CD8-positive, alpha-beta memory T cell (primary cell): Measurements from ENCODE around the gene C1QB. TPM values are rescaled to one million over a fixed set of nuclear protein-coding genes. Genes with fewer than 3 reads are reported as not detected.
A peak's percentile ranks its signal among the peaks of the same experiment; 100 is the strongest.

Experiments
- CTCF ChIA-PET: fragments of 350-600 bp; sonication (Branson Sonifier 250); formaldehyde crosslinking; loops from one replicate; lab custom pipeline; 2021; ENCODE audit warnings: antibody characterized with exemption; lab: Charles Lee
- POLR2A ChIA-PET: fragments of 350-600 bp; sonication (Branson Sonifier 250); formaldehyde crosslinking; loops from one replicate; lab custom pipeline; 2021; ENCODE audit warnings: antibody characterized with exemption; lab: Charles Lee
- DNase-seq, 5 donors: peaks; one replicate each; pipeline versions ENCODE4 v3.0.0 to v3.0.0-alpha.2; 2020 to 2022; ENCODE audit warnings: mixed read lengths in 1 of 5
- H3K27ac ChIP-seq: one replicate; pipeline ENCODE4 v1.7.0; 2013; ENCODE audit warnings: low read depth, mild to moderate bottlenecking, low read length, moderate library complexity
- H3K27me3 ChIP-seq: 2 replicates; pipeline ENCODE4 v1.7.0; 2013; ENCODE audit warnings: low read length, mild to moderate bottlenecking; ENCODE audit not compliant: insufficient read depth, poor library complexity, severe bottlenecking
- H3K36me3 ChIP-seq: 2 replicates; pipeline ENCODE4 v1.7.0; 2013; ENCODE audit warnings: mild to moderate bottlenecking, low read length, moderate library complexity; ENCODE audit not compliant: insufficient read depth
- H3K4me1 ChIP-seq: 2 replicates; pipeline ENCODE4 v1.7.0; 2013; ENCODE audit warnings: mild to moderate bottlenecking, low read length, moderate library complexity; ENCODE audit not compliant: insufficient read depth
- H3K4me3 ChIP-seq: 2 replicates; pipeline ENCODE4 v1.7.0; 2013; ENCODE audit warnings: mild to moderate bottlenecking, low read length
- H3K9me3 ChIP-seq: 2 replicates; pipeline ENCODE4 v1.7.0; 2013; ENCODE audit warnings: mild to moderate bottlenecking, low read length
- H3K27ac Mint-ChIP-seq, 8 donors: one replicate each; pipeline ENCODE4 v1.8.0; 2020 to 2021; ENCODE audit warnings: mixed read lengths in 8 of 8, mild to moderate bottlenecking in 6 of 8, inconsistent platforms in 3 of 8, moderate library complexity in 3 of 8
- H3K27me3 Mint-ChIP-seq, 2 donors: one replicate each; pipeline ENCODE4 v1.8.0; 2020 to 2021; ENCODE audit warnings: mixed read lengths in 2 of 2, mild to moderate bottlenecking in 1 of 2, moderate library complexity in 1 of 2
- H3K36me3 Mint-ChIP-seq, 3 donors: one replicate each; pipeline ENCODE4 v1.8.0; 2020 to 2021; ENCODE audit warnings: mixed read lengths in 3 of 3, inconsistent platforms in 1 of 3, mild to moderate bottlenecking in 1 of 3
- H3K4me1 Mint-ChIP-seq, 3 donors: one replicate each; pipeline ENCODE4 v1.8.0; 2020 to 2021; ENCODE audit warnings: mixed read lengths in 3 of 3, inconsistent platforms in 1 of 3, mild to moderate bottlenecking in 1 of 3
- H3K4me3 Mint-ChIP-seq, 7 donors: one replicate each; pipeline ENCODE4 v1.8.0; 2020 to 2021; ENCODE audit warnings: mixed read lengths in 7 of 7, mild to moderate bottlenecking in 6 of 7, moderate library complexity in 4 of 7, inconsistent platforms in 2 of 7
- H3K9me3 Mint-ChIP-seq, 5 donors: one replicate each; pipeline ENCODE4 v1.8.0; 2020 to 2022; ENCODE audit warnings: mixed read lengths in 5 of 5, mild to moderate bottlenecking in 3 of 5, moderate library complexity in 2 of 5, inconsistent platforms in 1 of 5
- polyA plus RNA-seq: library from polyadenylated mRNA; unstranded; fragments of 300-500 nt; fragmentation: Illumina TruSeq; gene quantifications from one replicate; pipeline ENCODE4 v1.2.3, GENCODE V29; 2021
- total RNA-seq, 2 experiments: library from RNA; stranded (reverse); gene quantifications; one replicate each; pipeline ENCODE4 v1.2.3, GENCODE V29; 2021

Gene C1QB
- total and polyA plus RNA-seq, 3 experiments from 2014 or later = 0.20 to 0.53 TPM; not detected in 1

- H3K4me3 Mint-ChIP-seq = no peak overlapping the region
Observed at GRCh38 chr1:22636927-22637326, 16.1 kb upstream of the C1QB start.

GRCh38 chr1:22637907-22638445 is 15.1 kb upstream of the C1QB start:
- H3K9me3 Mint-ChIP-seq = no peaks in the 10 kb centered on the region
- H3K27ac Mint-ChIP-seq = no peak overlapping the region
- ChIA-PET POLR2A (no interaction called here), CTCF (no interaction called here)
- Histone ChIP-seq H3K27ac (no peak overlapping the region), H3K4me1 (no peaks in the 10 kb centered on the region), H3K9me3 (no peaks in the 10 kb centered on the region), H3K27me3 (peaks cover 9% of the 10 kb centered on the region), H3K36me3 (no peaks in the 10 kb centered on the region), H3K4me3 (no peak overlapping the region)
- H3K4me3 Mint-ChIP-seq = no peak overlapping the region
- DNase-seq = no peak
- no peaks in the 10 kb centered on the region for H3K4me1 Mint-ChIP-seq
- no peaks in the 10 kb centered on the region for H3K36me3 Mint-ChIP-seq
- H3K27me3 Mint-ChIP-seq = peaks cover 7 to 32% of the 10 kb centered on the region in 2 donors

More at GRCh38 chr1:22636927-22637326, 16.1 kb upstream of the C1QB start:
- no peak for DNase-seq
- Histone ChIP-seq H3K4me1 (no peaks in the 10 kb centered on the region), H3K27ac (no peak overlapping the region), H3K36me3 (no peaks in the 10 kb centered on the region), H3K9me3 (no peaks in the 10 kb centered on the region), H3K27me3 (peaks cover 9% of the 10 kb centered on the region), H3K4me3 (no peak overlapping the region)
- ChIA-PET POLR2A (no interaction called here), CTCF (no interaction called here)
- no peaks in the 10 kb centered on the region for H3K9me3 Mint-ChIP-seq
- no peaks in the 10 kb centered on the region for H3K36me3 Mint-ChIP-seq
- no peak overlapping the region for H3K27ac Mint-ChIP-seq
- H3K4me1 Mint-ChIP-seq = no peaks in the 10 kb centered on the region
- H3K27me3 Mint-ChIP-seq = peaks cover 7 to 30% of the 10 kb centered on the region in 2 donors

GRCh38 chr1:22638476-22639234 is 14.4 kb upstream of the C1QB start:
- Mint-ChIP-seq H3K4me1 (no peaks in the 10 kb centered on the region), H3K36me3 (no peaks in the 10 kb centered on the region), H3K4me3 (no peak overlapping the region), H3K27ac (no peak overlapping the region), H3K9me3 (no peaks in the 10 kb centered on the region), H3K27me3 (peaks cover 9 to 35% of the 10 kb centered on the region in 2 donors)
- Histone ChIP-seq H3K9me3 (no peaks in the 10 kb centered on the region), H3K27me3 (peaks cover 9% of the 10 kb centered on the region), H3K4me1 (no peaks in the 10 kb centered on the region), H3K27ac (no peak overlapping the region), H3K36me3 (no peaks in the 10 kb centered on the region), H3K4me3 (no peak overlapping the region)
- POLR2A ChIA-PET = no interaction called here
- no peak for DNase-seq
- CTCF ChIA-PET = no interaction called here

- H3K9me3 ChIP-seq = no peaks in the 10 kb centered on the region
- ChIA-PET POLR2A (no interaction called here), CTCF (no interaction called here)
- Mint-ChIP-seq H3K9me3 (no peaks in the 10 kb centered on the region), H3K4me1 (no peaks in the 10 kb centered on the region), H3K27me3 (peaks cover 9 to 38% of the 10 kb centered on the region in 2 donors), H3K27ac (no peak overlapping the region), H3K4me3 (no peak overlapping the region), H3K36me3 (no peaks in the 10 kb centered on the region)
- no peak overlapping the region for H3K4me3 ChIP-seq
- no peak for DNase-seq
- no peak overlapping the region for H3K27ac ChIP-seq
- no peaks in the 10 kb centered on the region for H3K36me3 ChIP-seq
- H3K4me1 ChIP-seq = no peaks in the 10 kb centered on the region
- peaks cover 9% of the 10 kb centered on the region for H3K27me3 ChIP-seq
Observed at GRCh38 chr1:22639286-22639685, 13.8 kb upstream of the C1QB start.

- H3K4me1 Mint-ChIP-seq = no peaks in the 10 kb centered on the region
- H3K4me1 ChIP-seq = no peaks in the 10 kb centered on the region
- H3K27ac ChIP-seq = no peak overlapping the region
- H3K9me3 Mint-ChIP-seq = no peaks in the 10 kb centered on the region
- ChIA-PET POLR2A (no interaction called here), CTCF (interaction anchor here (0.7 to 3.1 kb wide), 4 partner anchors 73 to 225 kb away, joined by 3 to 9 read pairs (median 3); no protein-coding TSS in a partner anchor)
- H3K36me3 ChIP-seq = no peaks in the 10 kb centered on the region
- peaks cover 9% of the 10 kb centered on the region for H3K27me3 ChIP-seq
- H3K36me3 Mint-ChIP-seq = no peaks in the 10 kb centered on the region
- H3K27ac Mint-ChIP-seq = no peak overlapping the region
- peaks cover 7 to 54% of the 10 kb centered on the region in 2 donors for H3K27me3 Mint-ChIP-seq
- H3K9me3 ChIP-seq = no peaks in the 10 kb centered on the region
- no peak for DNase-seq
- H3K4me3 Mint-ChIP-seq = no peak overlapping the region
- H3K4me3 ChIP-seq = no peak overlapping the region
Observed at GRCh38 chr1:22641247-22641646, 11.8 kb upstream of the C1QB start.

DNA sequence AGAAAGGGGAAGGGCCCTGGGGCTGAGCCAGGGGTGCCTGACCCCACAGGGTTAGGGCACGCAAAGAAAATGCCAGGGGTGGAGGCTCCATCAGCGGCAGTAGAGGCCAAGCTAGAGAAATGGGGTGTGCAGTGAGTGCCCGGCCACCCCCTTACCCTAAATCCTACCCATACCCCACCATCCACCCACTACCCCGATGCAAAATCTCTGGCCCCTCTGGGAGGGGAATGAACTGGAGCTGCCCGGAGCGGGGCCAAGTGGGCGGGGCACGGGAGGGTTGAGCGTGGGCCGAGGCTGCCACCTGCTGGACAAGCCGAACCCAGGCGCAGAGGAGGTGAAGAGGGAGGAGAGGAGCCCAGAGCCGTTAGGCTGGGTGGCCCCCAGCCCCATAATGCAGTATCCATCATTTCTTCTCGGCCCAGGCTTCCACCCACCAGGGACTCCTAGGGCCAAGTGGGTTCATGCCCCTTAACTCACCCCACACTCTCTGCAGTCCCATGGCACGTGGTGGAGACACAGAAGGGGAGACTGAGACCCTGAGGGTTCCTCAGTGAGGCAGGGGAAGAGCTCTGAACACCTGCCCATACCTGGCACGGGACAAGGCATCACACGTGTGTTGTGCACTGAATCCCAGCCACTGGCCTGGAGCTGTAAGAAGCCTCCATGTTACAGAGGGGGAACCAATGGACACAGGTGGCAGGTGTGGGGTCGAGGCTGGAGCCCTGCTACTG is 11.0 kb upstream of the C1QB start:
- Histone ChIP-seq H3K27me3 (peaks cover 9% of the 10 kb centered on the region), H3K36me3 (no peaks in the 10 kb centered on the region), H3K27ac (no peak overlapping the region), H3K4me1 (no peaks in the 10 kb centered on the region), H3K9me3 (no peaks in the 10 kb centered on the region), H3K4me3 (no peak overlapping the region)
- Mint-ChIP-seq H3K4me1 (no peaks in the 10 kb centered on the region), H3K27me3 (peaks cover 6 to 52% of the 10 kb centered on the region in 2 donors), H3K9me3 (no peaks in the 10 kb centered on the region), H3K27ac (no peak overlapping the region), H3K4me3 (no peak overlapping the region), H3K36me3 (no peaks in the 10 kb centered on the region)
- ChIA-PET CTCF (interaction anchor here (0.9 to 3.1 kb wide), 3 partner anchors 74 to 226 kb away, joined by 3 to 9 read pairs (median 3); no protein-coding TSS in a partner anchor), POLR2A (no interaction called here)
- peak; percentile 24 to 67 (median 44) for DNase-seq

DNA sequence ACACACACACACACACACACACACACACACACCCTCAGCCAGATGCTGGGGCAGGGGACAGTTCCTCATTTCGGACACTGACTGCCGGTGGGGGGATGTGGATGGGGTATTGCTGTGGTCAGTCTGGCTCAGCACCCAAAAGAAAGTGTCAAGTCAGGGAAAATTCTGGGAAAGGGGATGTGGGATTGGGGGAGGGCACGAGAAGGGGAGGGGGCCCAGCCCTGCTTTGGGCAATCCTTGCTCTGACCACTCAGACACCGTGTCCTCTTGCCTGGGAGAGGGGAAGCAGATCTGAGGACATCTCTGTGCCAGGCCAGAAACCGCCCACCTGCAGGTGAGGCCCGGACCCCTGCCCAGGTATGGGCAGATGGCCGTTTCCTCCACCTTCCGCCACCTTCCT is 9.7 kb upstream of the C1QB start, which contains the start of gene C1QC:
Gene C1QC, plus strand, starts transcription at position 253 of the 400 bp plus-strand sequence. CDS start 391 bp downstream, outside the sequence.
- ChIA-PET CTCF (no interaction called here), POLR2A (no interaction called here)
- no peak within 1 kb of the TSS for H3K4me3 Mint-ChIP-seq
- peaks cover 6 to 50% of the 10 kb centered on the region in 2 donors for H3K27me3 Mint-ChIP-seq
- DNase-seq = no peak
- H3K36me3 Mint-ChIP-seq = no peaks in the 10 kb centered on the region
- Histone ChIP-seq H3K4me3 (no peak within 1 kb of the TSS), H3K27me3 (peaks cover 9% of the 10 kb centered on the region), H3K4me1 (no peaks in the 10 kb centered on the region), H3K9me3 (no peaks in the 10 kb centered on the region), H3K27ac (no peak within 1 kb of the TSS), H3K36me3 (no peaks in the 10 kb centered on the region)
- H3K9me3 Mint-ChIP-seq = no peaks in the 10 kb centered on the region
- H3K27ac Mint-ChIP-seq = no peak within 1 kb of the TSS
- H3K4me1 Mint-ChIP-seq = no peaks in the 10 kb centered on the region

DNA sequence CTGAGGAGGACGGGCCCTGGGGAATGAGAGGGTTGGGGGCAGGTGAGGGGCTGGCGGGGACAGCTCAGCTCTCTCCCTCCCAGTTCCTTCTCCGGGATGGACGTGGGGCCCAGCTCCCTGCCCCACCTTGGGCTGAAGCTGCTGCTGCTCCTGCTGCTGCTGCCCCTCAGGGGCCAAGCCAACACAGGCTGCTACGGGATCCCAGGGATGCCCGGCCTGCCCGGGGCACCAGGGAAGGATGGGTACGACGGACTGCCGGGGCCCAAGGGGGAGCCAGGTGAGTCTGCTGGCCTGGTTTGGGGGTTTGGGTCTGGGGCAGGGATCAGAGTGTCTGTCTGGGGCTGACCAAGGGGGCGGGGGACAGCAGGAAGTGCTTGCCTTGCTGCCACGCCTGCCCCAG is 9.1 kb upstream of the C1QB start:
- peaks cover 9% of the 10 kb centered on the region for H3K27me3 ChIP-seq
- H3K36me3 Mint-ChIP-seq = no peaks in the 10 kb centered on the region
- H3K9me3 ChIP-seq = no peaks in the 10 kb centered on the region
- no peak overlapping the region for H3K27ac Mint-ChIP-seq
- no peaks in the 10 kb centered on the region for H3K36me3 ChIP-seq
- H3K27me3 Mint-ChIP-seq = peaks cover 6 to 50% of the 10 kb centered on the region in 2 donors
- ChIA-PET CTCF (no interaction called here), POLR2A (no interaction called here)
- H3K27ac ChIP-seq = no peak overlapping the region
- no peaks in the 10 kb centered on the region for H3K9me3 Mint-ChIP-seq
- no peaks in the 10 kb centered on the region for H3K4me1 Mint-ChIP-seq
- no peaks in the 10 kb centered on the region for H3K4me1 ChIP-seq
- no peak for DNase-seq
- H3K4me3 ChIP-seq = no peak overlapping the region
- no peak overlapping the region for H3K4me3 Mint-ChIP-seq
